SK-N-SH treated with all-trans-retinoic acid at 6 μM for 48 hours (cell line): Measurements from ENCODE around the gene JMY.

Experiments used
- OSR1 ChIP-seq: fragments of 250-450 bp; sonication (Bioruptor Pico); IDR thresholded peaks from 2 replicates; pipeline ENCODE4 v1.8.0; 2022; ENCODE audit warnings: moderate library complexity, mild to moderate bottlenecking, inconsistent platforms
- ZFP30 ChIP-seq: fragments of 450-650 bp; formaldehyde crosslinking; IDR thresholded peaks from 2 replicates; pipeline ENCODE4 v1.5.0; 2022; ENCODE audit warnings: mild to moderate bottlenecking, moderate library complexity
- ZNF70 ChIP-seq: fragments of 450-650 bp; formaldehyde crosslinking; IDR thresholded peaks from 2 replicates; pipeline ENCODE4 v1.5.0; 2020; ENCODE audit warnings: mild to moderate bottlenecking, moderate library complexity

DNA sequence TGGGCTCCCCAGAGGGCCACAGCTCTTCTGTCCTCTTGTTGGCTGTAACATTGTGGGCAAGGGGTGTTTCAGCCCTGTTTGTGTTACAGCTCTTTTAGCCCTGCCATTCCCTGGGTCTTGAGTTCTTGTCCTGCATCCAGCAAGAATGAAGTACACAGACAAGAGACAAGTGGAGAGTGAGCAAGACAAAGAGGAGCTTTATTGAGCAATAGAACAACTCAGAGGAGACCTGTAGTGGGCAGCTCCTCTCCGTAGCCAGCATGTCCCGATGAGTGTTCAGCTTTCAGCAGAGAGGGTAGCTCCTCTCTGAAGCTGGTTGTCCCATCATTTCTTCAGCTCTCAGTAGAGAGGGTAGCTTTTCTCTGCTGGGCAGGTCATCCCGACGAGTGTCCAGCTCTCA lies 22.9 kb downstream of the JMY start:
- TF ChIP-seq OSR1 (CRISPR knock-in tag) = no peak
- TF ChIP-seq ZFP30 (CRISPR knock-in tag) = no peak
- TF ChIP-seq ZNF70 = no peak
